ENCODE data around the gene TPCN1.

TPCN1 gene

DNA sequence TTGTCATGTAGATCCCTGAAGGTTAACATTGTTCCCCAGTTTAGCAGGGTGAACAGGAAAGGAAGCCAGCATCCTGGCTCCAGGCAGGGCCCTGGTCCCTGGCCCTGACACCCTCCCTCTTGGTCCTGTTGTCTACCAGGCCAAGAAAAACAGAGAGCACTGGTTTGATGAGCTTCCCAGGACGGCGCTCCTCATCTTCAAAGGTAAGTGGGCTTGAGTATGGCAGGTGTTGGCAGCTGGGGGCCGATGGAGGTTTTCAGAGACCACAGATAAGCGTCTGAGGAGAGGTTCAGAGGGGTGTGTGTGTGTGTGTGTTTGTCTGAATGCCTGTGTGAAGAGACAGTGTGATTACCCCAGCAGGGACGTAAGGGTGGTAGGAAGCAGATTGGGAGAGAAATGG, 57.4 kb downstream of the TPCN1 start:
- DNase-seq (ENCODE audit: extremely low read depth in 1 of 2, low read depth in 1 of 2), result no peak

DNA sequence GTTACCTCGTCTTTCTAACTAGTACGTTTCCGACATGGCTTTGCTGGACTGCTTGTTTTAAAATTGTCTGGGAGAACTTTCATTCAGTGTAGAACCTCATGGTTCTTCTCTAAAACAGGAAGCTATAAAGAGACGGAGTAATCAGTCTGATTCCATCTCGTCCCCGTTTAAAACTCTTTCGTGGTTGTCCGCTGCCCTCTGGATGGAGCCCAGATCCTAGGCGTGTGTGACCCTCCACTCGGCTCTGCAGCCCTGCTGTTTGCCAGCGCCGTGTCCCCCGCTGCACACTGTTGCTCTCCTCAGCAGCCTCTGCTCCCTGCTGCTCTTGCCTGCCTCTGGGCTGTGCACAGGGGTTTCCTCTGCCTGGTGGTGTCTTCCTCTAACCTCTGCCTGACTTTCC, 63.5 kb downstream of the TPCN1 start:
- no peak for DNase-seq (ENCODE audit: extremely low read depth in 1 of 2, low read depth in 1 of 2)

DNA sequence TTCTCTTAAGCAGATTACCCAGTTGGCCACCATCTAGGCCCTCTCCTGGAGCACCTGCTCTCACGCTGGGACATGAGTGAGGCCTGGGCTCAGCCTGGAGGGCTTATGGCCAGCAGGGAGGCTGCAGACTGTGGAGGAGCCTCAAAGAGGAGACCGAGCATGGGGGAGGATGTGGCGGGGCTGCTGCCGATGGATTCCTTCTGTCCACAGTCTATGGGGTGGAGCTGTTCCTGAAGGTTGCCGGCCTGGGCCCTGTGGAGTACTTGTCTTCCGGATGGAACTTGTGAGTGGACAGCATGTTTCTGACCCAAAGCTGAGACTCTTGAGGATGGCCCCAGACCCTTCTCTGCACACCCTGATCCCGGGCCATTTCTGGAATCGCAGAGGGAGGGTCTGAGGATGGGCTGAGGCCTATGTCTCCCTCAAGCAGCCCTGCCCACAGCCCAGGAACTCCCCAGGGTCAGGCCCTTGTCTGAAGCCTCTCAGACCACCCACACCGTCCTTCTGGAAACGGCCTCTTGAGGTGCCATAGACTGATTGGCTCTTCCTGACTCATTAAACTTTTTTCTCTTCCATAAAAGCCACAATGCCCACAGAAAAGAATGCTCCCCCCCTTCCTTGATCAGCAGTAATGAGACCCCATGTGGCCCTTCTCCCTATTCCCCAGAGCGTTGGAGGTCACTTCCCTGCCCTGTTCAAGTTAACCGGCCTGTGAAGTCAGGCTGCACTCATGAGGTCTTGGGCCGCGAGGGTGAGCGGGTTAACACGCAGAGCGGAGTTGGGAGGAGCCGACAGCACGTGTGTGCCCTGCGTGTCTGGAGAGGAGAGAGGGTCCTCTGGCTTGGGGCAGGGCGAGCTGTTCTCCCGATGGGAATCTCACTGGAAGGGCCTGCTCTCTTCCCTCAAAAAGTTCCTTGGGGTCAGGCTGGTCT, 64.7 kb downstream of the TPCN1 start:
- no peak for DNase-seq (ENCODE audit: extremely low read depth in 1 of 2, low read depth in 1 of 2)

DNA sequence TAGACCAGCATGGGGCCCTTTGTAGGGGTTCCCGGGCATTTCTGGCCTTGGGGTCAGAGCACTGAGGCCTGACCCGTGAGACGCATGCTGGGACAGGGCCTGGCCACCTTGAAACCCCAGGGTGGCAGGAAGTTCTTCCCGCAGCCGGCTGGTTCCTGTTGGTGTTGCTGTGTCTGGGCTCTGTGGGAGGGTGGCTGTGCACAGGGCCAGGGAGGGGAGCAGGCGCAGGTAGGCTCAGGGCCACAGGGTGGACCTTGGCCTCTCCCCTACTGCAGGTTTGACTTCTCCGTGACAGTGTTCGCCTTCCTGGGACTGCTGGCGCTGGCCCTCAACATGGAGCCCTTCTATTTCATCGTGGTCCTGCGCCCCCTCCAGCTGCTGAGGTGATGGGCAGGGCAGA, 65.4 kb downstream of the TPCN1 start:
- DNase-seq (ENCODE audit: extremely low read depth in 1 of 2, low read depth in 1 of 2), result no peak

DNA sequence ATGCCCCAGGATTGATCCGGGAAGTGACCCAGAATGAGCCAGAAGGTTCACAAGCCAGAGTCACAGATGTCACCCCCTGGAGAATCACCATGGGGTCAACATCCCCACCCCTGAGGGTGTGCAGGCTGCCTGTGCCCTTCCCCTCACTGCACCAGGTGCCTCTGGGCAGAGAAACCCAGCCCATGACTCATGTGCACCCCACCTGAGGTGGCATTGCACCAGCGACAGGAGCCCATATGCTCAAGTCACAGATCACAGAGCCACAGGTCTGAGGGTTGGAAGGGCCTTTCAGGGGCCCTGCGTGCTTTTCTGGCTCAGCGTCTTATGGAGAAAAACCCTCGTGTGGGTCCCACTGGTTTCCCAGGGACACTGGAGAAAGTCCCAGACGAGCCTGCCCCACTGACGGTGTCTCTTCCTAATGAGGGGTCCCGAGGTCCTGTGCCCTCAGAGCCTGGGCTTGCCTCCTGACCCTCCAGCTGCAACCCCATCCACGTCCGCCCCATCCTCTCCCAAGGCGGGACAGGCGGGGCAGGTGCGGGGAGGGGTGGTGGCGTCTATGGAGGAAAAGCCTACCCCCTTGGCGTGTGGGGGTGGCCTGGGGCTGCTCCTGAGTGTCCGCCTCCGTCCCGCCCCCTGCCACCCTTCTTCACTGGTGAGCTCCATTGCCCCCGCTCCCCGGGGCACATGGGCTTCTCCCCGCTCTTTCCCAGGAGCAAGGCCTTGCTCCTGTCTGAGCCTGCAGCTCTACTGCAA, 66.1 kb downstream of the TPCN1 start:
- DNase-seq (ENCODE audit: extremely low read depth in 1 of 2, low read depth in 1 of 2), result no peak

DNA sequence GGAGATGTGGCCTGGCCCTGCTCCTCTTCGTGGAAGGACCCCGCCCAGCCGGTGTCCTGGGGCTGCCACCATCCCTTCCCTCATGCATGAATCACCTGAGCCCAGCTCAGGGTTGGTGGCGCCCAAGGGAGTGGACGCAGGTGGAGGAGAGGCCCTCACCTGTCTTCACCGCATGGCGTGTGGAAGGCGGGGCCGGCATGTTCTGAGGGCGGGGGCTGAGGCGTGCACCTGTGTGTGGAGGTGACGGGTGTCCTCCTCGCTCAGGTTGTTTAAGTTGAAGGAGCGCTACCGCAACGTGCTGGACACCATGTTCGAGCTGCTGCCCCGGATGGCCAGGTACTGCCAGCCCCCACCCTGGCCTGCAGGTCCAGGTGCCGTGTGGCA, 66.6 kb downstream of the TPCN1 start:
- no peak for DNase-seq (ENCODE audit: extremely low read depth in 1 of 2, low read depth in 1 of 2)

DNA sequence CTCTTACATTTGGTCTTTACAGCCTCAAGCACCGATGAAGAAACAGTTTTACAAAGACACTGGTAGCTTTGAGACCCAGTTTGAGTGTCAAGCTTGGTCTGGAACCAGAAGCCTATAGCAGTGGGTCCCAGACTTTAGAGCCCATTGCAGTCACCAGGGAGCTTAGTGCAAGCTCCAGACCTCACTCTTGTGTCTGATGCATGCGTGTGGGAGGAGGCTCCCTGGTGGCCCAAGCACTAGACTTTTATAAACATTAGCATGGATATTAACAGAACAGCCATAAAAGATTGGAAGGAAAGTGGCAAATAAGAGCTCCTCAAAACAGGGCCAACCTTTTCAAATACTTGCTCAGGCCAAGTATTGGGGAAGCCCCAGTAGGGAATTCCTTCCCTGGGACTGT, 68.1 kb downstream of the TPCN1 start:
- no peak for DNase-seq (ENCODE audit: extremely low read depth in 1 of 2, low read depth in 1 of 2)

DNA sequence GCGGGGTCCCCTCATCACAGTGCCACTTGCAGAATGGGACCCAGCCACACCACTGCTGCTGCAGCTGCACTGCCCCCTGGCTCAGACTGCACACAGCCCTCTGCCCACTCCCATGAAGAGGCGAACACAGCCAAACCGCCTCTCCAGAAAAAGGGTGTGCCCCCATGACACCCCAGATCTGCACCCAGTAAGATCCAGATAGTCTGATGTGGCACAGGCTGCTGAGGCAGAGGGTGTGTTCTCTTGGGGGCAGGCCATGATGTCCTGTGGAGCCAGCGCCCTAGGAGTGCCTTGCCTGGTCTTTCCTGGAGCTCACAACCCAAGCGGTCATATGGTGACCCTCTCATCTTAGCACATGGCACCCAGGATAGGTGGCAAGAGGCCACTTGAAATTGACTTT, 69.2 kb downstream of the TPCN1 start:
- no peak for DNase-seq (ENCODE audit: extremely low read depth in 1 of 2, low read depth in 1 of 2)

DNA sequence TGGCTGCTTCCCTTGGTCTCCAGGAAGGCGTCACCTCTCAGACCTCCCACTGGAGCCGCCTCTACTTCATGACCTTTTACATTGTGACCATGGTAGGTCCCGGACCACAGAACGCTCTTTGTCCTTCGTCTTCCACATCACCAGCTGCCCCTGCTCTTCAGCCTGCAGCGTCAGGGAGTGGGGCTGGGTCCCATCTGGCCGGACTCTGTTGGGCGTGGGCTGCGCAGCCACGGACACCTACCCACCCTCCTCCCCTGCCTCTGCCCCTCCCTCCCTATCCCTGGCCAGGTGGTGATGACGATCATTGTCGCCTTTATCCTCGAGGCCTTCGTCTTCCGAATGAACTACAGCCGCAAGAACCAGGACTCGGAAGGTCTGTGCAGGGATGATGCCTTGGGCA, 70.3 kb downstream of the TPCN1 start:
- no peak for DNase-seq (ENCODE audit: extremely low read depth in 1 of 2, low read depth in 1 of 2)

DNA sequence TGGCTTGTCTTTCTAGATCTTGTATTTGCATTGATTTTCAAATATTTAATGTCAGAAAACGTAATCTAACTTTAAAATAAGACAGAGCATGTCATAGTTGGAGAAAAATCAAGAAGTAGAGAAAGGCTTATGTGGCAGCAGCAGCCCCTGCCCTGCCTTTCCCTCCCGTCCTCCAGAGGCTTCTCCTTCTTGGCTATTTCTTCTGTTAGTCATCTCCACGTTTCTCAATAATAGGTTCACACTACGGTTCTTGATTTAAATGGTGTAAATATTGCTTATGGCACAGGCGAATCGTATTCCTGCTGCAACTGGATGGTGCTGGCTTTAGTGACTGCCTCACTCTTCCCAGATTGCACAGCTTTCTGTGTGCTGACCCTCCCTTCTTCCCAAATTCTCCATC, 70.8 kb downstream of the TPCN1 start:
- no peak for DNase-seq (ENCODE audit: extremely low read depth in 1 of 2, low read depth in 1 of 2)

DNA sequence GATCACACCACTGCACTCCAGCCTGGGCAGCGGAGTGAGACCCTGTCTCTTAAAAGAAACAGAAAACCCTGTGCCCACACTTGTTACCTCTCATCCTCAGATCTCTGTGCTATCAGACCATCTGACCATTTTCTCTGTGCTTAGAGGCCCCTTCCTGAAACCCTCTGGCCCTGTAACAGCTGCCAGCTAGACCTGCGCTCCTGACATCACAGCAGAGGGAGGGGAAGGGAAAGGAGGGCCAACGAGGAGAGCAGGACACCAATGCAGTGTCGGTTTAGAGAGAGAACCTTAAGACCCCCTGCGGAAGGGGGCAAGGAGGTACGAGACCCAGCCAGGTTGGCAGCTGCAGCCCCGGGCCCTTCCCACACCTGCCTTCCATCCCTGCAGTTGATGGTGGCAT, 71.3 kb downstream of the TPCN1 start:
- DNase-seq (ENCODE audit: extremely low read depth in 1 of 2, low read depth in 1 of 2), result no peak

DNA sequence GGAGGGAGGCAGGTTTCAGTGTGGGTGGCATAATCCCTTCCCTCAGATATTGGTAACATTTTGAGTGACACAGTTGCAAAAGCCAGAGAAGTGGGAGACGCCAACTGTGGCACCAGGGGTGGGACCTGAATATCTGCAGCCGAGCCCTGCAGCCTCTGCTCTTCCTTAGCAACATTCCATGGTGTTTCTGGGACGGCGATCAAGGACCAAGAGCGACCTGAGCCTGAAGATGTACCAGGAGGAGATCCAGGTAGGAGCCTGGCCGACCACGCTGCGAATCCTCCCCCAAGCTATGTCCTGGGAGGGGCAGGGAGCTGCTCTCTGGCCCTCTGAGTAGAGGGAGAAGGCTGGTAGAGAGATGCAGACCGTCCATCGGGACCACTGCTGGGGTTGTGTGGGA, 71.8 kb downstream of the TPCN1 start:
- no peak for DNase-seq (ENCODE audit: extremely low read depth in 1 of 2, low read depth in 1 of 2)

DNA sequence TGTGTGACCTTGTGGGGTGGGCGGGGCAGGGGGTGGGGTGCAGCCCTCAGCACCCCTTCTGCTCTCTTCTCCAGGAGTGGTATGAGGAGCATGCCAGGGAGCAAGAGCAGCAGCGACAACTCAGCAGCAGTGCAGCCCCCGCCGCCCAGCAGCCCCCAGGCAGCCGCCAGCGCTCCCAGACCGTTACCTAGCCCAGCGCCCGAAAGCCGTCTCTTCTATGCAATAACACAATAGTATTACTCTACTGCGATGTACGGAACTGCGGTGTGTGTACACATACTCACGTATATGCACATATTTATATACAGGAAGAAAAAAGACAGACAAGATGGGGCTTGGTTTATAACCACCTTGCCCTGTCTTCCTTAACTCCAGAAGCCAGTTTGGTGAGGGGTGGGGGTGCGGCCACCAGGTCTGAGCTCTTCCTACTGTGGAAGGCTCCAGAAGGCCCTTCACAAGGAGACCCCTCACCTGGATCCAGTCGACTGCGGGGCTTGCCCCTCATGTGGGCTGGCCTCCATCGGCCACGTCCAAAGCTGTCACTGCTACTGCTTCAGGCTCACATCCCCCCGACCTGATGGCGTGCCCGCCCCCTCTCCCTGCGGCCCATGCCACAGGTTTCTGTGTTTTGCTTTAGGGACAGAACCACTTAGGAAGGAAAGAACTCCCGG, 74.8 kb downstream of the TPCN1 start:
- DNase-seq (ENCODE audit: extremely low read depth in 1 of 2, low read depth in 1 of 2), result no peak

DNA sequence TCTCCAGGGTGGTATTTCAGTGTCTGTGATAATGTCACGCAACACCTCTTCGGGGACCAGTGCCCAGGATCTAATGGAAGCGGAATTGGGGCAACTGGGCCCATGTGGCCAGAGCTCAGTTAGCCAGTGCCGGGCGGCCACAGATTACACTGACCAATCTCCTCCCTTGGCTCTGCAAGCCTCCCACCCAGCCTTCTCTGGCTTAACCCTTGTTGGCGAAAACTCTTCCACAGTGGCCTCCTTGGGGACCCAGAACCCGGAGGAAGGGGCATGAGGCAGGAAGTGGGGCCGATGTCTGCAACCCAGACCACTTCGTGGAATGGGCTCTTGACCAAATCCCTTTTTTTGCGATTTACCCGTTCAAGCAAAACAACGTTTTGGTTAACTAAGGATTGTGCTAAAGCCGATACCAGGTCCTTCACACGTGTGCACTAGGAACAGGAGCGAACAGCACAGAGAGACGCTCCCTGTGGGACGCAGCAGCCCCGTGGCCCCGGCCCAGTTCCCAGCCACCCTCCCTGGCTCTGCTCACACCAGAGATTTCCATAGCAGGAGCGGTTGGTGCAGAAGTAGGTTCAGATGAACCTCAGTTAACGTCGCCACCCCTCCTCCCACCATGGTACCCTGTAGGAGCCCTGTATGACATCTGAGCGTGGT, 75.4 kb downstream of the TPCN1 start:
- DNase-seq (ENCODE audit: extremely low read depth in 1 of 2, low read depth in 1 of 2), result no peak

DNA sequence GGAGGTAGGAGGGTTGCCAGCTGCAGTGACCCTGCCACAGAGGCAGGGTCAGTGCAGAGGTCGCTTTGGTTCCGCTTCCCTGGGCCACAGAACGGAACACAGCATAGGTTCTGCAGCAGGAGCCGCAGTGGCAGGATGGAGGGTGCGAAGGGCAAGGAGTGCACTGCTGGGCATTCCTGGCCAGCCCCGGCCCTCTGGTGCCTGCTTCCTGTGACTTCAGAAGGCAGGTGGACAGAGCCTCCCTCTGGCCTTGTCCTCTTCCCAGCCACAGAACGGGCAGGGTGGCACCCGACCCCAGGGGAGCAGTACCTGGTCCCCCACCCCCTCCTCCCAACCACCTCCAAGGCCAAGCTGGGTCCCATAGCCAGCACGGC, 75.9 kb downstream of the TPCN1 start:
- no peak for DNase-seq (ENCODE audit: extremely low read depth in 1 of 2, low read depth in 1 of 2)

DNA sequence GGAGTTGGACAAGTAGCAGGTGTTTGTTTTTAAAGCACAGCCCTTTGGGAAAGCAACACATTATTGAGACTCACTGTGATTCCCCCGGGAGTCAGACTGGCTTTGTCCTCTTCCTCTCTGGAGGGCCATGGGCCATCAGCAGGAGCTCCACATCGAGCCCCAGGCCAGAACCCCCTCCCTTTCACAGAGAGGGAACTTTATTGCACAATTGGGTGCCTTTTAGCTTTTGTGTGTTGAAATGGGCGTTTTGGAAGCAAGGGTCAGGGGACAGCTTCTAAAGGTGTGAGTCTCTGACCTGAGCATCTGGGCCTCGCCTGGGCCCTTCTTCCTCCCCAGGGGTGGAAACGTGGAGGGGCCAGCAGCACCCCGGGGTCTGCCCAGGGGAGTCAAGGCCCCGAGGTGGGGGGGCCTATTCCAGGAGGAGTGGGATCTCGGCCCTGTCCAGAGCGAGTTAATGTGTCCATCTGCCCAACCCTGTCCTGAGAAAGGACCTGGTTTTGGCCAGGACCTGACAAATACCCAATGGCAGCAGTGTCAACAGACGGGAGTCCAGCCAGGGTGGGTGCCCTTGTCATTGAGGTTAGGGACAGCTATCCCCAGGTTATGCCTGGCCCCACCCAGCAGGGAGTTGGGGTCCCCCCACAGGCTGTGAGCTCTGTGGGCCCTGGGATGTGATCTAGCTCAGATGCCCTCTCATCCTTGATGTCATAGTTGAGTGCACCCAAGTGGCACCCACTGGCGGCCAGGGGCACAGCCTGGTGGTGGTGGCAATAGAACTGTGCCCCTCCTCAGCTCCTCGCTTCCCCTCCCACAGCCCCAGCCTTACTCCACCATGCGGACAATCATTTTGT, 76.6 kb downstream of the TPCN1 start:
- DNase-seq (ENCODE audit: extremely low read depth in 1 of 2, low read depth in 1 of 2), result no peak

DNA sequence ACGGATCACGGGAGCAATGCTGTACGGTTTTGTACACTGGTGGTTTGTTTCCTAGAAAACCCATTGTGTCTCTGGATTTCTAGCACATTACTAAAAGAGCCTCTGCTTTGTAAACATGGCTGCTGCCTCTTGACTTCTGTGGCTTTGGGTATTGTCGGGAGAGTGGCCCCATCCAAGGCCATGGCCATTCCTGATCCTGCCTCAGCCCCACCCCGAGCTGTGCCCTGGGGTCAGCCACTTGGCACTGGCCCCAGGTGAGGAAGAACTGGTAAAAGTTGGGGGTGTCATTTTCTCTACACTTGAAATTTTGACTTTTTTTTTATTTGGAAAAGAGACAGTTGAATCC, 77.2 kb downstream of the TPCN1 start:
- DNase-seq (ENCODE audit: extremely low read depth in 1 of 2, low read depth in 1 of 2), result no peak

DNA sequence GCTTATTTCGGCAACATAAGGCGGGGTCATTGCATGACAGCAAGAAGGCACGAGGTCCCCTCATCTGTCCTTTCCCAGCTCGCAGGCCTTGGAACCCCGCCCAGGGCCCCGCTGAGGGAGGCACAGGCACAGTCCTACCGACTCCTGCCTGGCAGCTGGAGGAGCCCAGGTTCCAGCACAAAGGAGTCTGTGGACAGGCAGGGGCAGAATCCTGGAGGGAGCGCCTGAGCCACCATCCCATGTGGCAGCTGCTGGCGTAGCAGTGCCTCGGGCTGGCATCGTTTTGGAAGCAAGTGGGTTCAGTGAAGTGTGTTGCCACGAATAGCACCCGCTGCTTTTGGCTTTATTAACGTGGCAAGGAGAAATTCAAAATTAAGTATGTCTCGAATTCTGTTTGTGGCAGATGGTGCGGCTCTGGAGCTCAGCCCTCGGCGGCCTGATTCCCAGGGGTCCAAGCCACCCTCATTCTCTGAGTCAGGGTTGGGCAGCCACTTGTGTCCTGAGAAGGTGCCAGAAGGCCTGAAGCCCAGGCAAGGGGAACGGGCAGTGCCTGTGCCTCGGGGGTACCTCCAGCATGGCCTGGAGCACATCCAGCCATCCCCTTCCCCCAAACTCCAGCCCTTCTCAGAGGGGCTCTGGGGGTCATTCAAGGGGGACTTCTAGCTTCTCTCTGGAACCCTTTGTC, 77.7 kb downstream of the TPCN1 start:
- no peak for DNase-seq (ENCODE audit: extremely low read depth in 1 of 2, low read depth in 1 of 2)

DNA sequence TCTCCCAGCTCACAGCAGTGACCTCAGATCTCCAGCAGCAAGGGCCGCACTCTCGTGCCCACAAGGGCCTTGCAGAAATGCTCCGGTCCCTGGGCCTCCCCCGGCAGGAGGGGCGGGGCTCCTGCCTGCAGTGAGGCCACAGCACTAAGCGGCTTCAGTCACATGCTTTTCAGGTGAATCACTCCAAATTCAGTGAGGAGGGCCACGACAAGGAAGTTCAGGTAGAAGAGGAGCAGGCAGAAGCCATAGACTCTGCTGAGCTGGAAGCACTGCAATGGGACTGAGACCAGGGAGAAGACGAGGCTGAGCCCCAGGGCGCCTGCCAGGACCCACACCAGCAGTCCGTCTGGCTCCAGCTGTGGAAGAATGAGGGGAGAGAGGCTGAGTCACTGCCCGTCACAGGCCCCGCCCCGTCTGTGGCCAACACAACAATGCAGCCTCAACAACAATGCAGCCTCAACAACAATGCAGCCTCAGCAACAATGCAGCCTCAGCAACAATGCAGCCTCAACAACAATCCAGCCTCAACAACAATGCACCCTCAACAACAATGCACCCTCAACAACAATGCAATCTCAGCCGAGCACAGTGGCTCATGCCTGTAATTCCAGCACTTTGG, 78.5 kb downstream of the TPCN1 start:
- no peak for DNase-seq (ENCODE audit: extremely low read depth in 1 of 2, low read depth in 1 of 2)
